Esophagus squamous epithelium (tissue), 4 donors: Measurements from ENCODE around the gene ZNF385A.

Experiments
- POLR2A ChIP-seq, 4 donors: fragments of 450-650 bp; IDR thresholded peaks; one replicate each; pipeline ENCODE4 v1.6.1; 2017; ENCODE audit warnings: antibody characterized with exemption in 4 of 4, mild to moderate bottlenecking in 4 of 4, moderate library complexity in 3 of 4
- TF ChIP-seq, protein P1 (sequence below), 6 experiments: fragments of 450-650 bp in 4 of 6; fragments of 200-600 bp in 2 of 6; sonication (generic) in 2 of 6; IDR thresholded peaks; one replicate each; pipeline ENCODE4 v1.5.1; 2016 to 2019; ENCODE audit warnings: antibody characterized with exemption in 6 of 6, mild to moderate bottlenecking in 4 of 6, moderate library complexity in 4 of 6

DNA sequence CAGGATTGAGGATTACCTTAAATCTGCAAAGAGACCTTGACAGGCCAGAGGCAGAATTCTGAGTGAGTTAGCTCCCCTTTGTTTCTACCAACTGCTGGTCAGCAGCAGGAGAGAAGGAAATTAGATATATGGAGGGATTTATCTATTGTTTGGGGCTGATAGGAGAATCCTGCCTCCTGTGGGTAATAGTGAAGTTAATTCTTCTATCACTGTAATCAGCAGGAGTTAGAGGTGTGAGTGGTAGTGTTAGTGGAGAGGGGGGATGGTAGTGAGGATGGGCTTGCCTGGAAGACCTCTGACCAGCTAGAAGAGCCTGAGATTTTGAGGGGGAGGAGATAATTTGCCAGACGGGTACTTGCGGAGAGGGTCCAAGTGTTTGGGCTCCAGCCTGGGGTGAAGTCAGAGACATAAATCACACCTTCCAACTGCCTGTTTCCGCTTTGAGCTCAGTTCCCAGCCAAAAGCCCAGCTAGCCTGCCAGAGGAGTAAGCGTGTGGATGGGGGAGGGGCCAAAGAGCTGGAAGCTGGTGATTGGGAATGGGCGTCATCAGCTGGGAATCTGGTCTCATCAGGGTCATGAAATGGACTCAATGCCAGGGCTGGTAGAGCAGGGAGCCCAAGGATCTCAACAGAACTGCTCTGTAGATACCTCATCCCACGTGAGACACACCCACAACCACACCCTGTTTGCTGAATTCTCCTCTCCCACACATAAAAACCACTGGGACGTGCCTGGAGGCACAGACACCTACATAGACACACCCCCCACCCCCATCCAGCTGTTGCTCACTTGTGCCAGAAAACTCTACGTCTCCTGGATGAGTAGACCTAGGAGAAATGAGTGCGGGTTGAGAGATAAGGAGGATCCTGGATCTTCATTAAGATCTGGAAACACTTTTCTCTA lies 47.6 kb upstream of the ZNF385A start:
- TF ChIP-seq, protein P1, sequence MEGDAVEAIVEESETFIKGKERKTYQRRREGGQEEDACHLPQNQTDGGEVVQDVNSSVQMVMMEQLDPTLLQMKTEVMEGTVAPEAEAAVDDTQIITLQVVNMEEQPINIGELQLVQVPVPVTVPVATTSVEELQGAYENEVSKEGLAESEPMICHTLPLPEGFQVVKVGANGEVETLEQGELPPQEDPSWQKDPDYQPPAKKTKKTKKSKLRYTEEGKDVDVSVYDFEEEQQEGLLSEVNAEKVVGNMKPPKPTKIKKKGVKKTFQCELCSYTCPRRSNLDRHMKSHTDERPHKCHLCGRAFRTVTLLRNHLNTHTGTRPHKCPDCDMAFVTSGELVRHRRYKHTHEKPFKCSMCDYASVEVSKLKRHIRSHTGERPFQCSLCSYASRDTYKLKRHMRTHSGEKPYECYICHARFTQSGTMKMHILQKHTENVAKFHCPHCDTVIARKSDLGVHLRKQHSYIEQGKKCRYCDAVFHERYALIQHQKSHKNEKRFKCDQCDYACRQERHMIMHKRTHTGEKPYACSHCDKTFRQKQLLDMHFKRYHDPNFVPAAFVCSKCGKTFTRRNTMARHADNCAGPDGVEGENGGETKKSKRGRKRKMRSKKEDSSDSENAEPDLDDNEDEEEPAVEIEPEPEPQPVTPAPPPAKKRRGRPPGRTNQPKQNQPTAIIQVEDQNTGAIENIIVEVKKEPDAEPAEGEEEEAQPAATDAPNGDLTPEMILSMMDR (IDR thresholded peaks at IDR 0.05), result no peak
- TF ChIP-seq POLR2A (IDR thresholded peaks at IDR 0.05), result no peak
